ENCODE measurements around the gene CDIP1.
"Not testable (repeated sequence)": the region's sequence is repeated elsewhere in the genome, so short reads cannot be mapped to it uniquely, and the experiment has no call there.

Gene CDIP1

DNA sequence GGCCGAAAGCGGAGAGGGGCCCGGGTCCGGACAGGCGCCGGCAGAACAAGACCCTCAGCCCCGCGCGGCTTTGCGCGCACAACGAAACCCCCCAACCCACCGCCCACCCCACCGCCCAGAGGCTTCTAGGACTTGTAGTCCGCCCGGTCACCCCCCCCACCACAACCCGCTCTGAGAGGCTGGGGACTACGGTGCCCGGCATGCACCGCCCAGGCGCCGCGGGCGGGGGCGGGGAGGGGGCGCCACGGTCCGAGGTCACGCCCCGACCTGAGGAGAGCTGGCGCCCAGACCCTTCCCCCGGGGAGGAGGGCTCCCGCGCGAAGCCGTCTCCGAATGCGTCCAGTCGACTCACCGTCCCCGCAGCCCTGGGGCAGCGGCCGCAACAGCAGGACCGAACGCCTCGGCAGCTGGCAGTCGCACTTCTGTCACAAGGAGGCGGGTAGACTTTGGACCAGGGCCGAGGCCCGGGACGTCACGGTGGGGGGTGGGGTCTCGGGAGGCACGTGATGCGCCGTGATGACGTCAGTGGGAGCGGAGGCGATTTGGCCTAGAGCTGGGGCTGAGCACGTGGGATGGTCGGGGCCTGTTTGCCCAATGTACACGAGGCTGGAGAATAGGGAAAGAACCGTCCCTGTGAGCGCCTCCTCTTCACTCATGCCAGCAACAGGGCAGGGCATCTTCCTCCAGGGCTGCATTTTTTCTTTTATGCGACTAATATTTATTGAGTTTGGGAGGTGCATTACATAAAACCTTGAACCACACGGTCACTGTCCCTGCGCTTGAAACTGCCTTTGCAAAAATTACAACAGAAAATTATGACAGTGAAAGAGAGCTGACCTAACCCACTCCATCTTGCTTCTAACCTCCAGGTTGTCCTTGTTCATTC, at the start of gene CDIP1:
Gene CDIP1 (minus strand): TSS at position 424 of the 886 bp plus-strand sequence. CDS start 24,643 bp downstream, outside the sequence.
- DNase-seq, result peak; percentile 75 to 99 (median 96)

DNA sequence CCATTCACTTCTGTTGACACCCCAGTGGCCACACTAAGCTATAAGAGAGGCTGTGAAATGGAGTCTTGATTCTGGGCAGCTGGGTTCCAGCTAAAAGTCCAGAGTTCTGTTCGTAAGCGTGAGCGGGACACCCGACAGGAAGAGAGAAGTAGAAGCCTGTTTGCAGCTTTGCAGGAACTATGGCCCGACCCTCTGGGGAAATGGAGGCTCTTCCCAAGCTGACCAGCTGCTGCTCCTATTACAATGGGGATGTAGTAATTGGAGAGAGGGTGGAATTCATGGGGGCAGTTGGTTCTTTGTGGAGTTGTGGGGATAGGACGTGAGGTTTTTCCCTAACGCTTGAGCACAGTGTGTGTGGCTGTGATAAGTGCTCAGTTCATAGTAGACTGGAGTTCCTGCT, 47.7 kb upstream of the CDIP1 start:
- DNase-seq, result no peak

DNA sequence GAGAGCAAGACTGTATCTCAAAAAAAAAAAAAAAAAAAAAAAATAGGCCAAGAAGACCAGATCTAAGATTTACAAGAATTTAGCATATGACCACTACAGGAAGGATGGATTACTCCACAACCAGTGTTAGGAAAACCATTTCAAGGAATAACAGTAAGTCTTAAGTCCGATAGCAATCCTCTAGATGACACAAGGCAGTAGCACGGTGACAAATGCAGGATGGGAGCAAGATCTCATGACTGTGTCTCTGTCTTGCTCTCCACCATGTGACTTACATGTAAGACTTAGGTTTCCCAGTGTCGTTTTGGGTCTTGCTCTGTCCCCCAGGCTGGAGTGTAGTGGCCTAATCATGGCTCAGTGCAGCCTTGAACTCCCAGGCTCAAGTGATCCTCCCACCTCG, 45.3 kb upstream of the CDIP1 start:
- no peak for DNase-seq

DNA sequence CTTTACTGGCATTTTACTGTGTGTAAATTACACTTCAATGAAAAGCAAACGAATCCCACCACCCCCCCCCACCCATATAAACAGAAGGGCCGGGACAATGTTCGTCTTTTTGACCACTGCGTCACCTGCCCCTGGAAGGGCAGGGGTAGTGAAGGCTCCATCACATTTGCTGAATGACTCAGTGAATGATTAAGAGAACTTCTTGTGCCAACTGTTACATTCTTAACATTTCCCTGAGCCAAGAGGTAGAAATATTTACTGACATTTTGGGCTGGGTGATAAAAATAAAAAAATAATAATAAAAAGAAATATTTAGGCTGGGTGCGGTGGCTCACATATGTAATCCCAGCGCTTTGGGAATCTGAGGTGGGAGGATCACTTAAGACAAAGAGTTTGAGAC, 41.7 kb upstream of the CDIP1 start:
- DNase-seq, result no peak

DNA sequence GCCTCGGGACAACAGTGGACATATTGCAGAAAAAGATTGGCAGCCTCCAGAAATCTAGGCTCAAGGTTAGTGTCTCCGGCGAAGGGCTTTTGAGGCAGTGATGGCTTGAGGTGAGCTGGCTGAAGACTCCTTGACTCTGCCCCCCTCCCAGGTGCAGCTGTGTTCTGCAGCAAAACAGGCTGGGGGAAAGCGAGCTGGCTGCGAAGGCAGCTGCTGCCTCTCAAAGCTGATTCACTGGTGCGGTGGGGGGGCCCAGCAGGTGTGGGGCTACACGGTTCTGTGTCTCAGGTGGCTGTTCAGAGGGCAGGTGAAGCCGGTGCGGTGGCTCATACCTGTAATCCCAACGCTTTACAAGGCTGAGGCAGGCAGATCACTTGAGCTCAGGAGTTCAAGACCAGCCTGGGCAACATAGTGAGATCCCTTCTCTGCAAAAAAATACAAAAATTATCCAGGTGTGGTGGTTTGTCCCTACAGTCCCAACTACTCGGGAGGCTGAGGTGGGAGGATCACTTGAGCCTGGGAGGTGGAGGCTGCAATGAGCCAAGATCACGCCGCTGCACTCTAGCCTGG, 40.5 kb upstream of the CDIP1 start:
- no peak for DNase-seq

DNA sequence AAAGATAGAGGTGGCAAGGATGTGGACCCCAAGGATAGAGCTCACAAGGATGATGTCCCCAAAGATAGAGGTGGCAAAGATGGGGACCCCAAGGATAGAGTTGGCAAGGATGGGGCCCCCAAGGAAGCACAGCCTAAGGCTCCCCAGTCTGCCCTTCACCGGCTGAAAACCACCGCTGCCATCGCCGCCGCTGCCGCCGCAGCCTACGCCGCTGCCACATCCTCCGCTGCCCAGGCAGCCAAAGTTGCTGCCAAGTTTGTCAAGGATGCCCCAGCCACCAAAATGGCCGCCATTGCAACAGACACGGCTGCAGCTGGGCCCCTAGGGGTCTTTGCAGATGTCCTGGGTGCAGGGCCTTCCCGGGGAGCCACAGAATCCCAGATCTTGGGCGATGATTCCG, 37.4 kb upstream of the CDIP1 start:
- no peak for DNase-seq

DNA sequence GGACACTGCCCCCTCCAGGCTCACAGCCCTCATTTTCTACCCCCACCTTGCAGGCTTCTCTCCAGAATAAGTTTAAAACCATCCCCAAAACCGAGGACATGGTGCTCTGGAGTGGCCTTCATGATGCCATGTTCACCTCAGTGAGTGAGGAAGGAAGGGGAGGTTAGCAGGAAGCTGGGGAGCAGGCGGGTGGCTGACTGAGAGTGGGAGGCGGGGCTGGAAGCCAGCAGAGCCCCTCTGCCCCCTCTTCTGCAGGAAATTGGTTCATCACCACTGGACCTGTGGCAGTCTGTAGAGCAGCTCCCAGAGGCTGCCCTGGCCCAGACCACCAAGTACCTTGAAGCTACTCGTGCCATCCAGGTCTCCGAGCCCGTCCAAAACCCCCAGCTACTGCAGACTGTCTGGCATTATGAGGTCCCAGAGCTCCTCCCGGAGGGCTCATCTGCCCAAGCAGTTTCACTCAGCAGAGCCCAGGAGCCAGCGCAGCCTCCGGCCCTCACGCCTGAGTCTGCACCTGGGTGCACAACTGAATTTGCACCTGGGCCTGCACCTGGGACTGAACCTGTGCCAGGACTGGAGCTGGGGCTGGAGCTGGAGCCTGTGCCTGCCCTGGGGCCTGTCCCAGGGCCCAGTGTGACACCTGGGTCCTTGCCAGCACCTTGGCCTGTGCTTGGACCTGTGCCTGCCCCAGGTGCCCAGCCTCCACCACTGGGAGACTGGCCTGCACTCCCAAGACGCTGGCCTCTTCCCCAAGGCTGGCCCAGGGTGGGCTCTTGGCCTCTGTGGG, 36.5 kb upstream of the CDIP1 start:
- no peak for DNase-seq

DNA sequence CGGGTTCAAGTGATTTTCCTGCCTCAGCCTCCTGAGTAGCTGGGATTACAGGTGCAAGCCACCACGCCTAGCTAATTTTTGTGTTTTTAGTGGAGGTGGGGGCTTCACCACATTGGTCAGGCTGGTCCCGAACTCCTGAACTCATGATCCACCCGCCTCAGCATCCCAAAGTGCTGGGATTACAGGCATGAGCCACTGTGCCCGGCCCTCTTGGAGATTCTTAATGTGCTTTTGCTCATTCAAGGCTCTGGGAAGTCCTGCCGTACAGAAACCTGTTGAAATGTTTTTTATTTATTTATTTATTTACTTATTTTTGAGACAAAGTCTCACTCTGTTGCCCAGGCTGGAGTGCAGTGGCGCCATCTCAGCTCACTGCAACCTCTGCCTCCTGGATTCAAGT, 35.4 kb upstream of the CDIP1 start:
- DNase-seq, result not testable (repeated sequence)

DNA sequence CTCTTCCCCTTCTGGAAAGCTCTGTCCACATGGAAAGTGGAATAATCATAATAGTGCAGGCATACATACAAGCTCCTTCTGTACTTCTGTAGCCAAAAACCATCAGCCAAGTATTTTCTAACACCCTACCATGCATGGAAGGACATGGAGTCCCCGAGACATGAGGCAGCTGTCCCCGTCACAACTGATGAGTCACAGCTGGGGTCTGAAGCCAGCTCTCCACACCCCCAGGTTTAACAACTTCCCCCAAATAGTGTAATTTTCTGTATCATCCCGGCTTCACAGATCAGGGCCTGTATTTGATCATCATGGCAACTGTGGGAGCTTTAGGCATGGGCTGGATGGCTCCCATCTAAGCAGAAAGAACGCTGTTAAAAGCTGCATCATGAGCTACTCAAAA, 34.1 kb upstream of the CDIP1 start:
- peak in 16 of 58 donors; percentile 7 to 61 (median 30) for DNase-seq

DNA sequence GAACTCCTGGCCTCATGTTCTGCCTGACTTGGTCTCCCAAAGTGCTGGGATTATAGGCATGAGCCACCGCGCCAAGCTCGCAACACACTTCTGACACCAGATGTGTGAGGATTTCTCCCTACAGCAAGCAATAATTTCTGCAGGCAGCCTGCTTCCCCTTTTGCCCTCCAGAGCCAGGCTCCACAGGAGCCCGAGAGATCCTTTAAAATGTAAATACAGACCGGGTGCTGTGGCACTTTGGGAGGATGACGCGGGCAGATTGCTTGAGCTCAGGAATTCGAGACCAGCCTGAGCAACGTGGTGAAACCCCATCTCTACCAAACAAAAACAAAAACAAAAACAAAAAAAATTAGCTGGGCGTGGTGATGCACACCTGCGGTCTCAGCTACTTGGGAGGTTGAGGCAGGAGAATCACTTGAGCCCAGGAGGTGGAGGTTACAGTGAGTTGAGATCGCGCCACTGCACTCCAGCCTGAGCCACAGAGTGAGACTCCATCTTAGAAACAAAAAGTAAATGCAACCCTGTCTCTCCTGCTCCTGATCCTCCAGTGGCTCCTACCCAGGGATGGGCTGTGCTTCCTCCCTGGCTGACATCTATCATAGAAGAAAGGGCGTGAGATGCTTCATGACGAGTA, 32.2 kb upstream of the CDIP1 start:
- no peak for DNase-seq

DNA sequence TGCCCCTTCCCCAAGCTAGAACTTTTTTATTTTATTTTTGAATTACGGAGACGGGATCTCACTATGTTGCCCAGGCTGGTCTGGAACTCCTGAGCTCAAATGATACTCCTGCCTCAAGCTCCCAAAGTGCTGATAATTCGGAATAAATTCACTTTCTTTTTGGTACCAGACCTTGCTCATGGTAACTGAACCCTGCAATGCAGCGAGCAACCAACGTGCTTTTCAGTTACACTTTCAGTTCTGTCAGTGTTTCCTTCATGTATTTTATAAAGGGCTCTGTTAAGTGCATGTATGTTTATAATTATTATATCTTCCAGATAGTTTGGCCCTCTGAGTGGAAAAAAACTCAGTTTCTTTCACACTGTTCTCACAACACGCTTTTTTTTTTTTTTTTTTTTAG, 31.5 kb upstream of the CDIP1 start:
- no peak for DNase-seq

DNA sequence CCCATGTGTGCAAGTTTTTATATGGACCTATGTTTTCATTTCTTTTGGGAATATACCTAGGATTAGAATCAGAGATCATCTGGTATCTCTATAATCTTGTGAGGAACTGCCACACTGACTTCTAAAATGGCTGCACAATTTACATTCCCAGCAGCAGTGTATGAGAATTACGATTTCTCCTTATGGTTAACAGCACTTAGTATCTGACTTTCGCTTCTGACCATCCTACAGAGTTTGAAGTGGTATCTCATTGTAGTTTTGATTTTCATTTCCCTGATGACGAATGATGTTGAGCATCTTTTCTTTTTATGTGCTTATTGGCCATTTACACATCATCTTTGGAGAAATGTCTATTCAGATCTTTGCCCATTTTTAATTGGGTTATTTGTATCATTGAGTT, 27.6 kb upstream of the CDIP1 start:
- no peak for DNase-seq

DNA sequence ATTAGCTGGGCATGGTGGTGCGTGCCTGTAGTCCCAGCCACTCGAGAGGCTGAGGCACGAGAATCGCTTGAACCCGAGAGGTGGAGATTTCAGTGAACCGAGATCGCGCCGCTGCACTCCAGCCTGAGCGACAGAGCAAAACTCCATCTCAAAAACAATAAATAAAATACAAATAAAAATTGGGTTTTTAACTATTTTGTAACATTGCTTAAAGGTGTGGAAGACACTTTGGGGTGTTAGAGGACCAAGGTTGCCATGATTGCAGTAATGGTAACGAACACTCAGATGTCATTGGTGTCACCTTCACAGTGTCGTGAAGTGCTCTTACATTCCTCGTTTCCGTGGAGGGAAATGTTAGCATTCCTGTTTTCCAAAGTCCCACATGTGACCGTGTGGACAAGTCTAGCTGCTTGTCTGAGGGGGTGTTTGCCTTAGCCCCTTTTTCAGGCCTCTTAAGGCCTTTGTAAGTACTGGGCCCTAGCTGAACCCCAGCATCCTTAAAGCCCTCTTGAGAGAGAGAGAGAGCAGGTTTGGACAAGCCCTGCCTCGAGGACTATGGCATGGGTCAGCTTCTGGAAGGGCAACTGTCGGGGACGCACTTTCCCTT, 26.2 kb upstream of the CDIP1 start:
- DNase-seq, result no peak

DNA sequence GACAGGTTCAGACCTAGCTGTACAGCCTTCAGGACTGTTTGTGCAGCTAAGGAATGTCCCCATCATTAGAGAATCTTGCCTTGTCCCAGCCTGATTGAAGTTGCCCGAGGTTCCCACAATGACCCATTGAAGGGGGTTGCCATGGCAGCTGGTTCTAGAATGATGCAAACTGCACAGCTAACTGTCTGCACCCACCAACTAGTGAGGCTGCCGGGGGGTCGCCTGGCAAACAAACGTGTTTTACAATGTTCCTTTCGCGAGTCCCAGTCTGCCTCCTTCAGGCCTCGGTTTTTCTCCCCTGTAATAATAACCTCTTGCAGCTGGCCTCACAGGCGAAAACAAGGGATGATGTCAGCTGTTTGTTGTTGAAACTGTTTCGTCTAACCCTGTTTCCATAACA, 23.0 kb upstream of the CDIP1 start:
- DNase-seq, result peak in 45 of 58 donors; percentile 7 to 75 (median 33)

DNA sequence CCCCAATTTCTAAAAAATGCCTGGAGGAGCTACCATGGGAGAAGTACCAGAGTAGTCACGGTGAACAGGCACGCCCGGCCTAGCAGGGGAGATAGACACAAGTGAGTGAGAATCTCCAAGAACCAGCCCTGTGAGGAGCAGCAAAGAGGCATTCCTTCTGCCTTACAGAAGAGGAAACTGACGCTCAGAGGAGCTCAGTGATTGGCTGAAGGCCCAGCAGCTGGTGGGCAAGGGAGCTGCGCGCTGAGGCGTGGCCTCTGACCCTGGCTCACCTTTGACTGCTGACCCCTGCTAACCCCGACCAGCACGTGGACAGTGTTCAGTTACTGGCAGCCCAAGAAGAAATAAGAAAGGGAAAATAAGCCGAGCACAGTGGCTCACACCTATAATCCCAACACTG, 19.4 kb upstream of the CDIP1 start:
- DNase-seq, result no peak

DNA sequence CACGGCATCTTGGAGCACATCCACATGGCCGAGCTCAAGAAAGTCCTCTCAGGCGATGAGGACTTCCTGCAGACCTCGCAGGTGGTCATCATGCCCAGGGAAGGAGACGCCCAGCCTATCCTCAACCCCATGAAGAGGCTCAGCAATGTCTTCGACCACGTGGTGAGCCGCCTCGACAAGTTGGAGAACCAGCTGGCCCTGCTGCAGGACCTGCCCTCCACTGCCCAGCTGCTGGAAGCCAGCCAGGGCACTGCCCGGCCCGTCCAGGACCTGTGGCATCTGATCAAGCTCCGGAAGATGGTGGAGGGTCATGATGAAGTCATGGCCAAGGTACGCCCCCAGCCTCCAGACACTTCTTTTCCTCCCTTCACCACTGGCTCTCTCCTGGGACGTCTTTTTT, 18.0 kb upstream of the CDIP1 start:
- no peak for DNase-seq

DNA sequence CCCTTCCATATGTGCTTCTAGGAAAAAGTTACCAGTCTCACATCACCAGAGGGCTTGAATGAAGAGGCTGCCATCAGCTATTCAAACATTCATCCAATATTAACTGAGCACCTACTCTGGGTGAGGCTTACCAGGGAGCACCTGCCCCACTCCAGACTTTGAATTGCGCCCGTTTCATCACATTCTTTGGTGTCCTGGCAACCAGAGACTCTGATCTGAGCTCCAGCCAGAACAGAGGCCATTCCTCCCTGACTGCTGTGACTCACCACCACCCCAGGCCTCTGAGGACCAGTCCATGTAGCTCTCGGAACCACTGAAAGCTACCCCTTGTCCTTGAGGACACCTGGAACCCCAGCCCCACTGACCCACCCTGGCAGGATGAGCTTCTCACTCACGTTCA, 17.5 kb upstream of the CDIP1 start, which contains the start of gene C16orf96:
Gene C16orf96 (plus strand): TSS at position 229 of the 400 bp plus-strand sequence. CDS start 150 bp downstream, at position 379.
- no peak for DNase-seq

DNA sequence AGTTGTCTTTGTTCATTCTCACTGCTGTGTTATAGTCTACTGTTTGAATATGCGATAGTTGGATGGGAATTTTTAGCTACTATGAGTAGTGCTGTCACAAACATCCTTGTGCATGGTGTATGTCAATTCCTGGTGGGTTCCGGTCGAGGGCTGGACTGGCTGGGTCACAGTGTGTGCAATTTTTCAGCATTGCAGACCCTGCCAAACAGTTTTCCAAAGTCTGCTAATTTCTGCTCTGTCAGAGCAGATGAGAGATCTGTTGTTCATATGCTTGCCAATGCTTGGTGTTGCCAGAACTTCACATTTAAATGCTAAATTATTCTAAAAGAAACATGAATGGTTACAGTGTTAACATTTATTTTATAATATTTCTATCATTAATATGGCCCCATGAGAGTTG, 14.0 kb upstream of the CDIP1 start:
- peak in 3 of 58 donors; percentile 7 to 16 (median 13) for DNase-seq

DNA sequence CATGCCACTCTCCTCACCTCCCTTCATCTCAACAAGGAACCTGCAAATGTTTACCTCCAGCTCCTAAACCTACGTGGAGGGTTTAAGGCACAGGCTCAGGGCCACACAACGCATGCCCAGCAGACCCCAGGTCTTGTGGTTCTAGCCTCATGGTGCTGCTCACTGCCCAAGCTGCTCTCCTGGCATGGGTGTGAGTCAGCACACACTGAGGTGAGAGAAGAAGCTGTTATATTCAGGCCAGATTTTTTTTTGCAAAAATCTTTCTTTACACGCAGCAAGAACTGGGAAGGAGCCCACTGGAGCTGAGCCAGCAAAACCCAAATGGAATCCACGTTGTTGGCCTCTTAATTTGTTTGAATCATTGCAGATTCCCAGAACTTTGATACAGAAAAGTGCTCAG, 12.0 kb upstream of the CDIP1 start:
- DNase-seq, result no peak

DNA sequence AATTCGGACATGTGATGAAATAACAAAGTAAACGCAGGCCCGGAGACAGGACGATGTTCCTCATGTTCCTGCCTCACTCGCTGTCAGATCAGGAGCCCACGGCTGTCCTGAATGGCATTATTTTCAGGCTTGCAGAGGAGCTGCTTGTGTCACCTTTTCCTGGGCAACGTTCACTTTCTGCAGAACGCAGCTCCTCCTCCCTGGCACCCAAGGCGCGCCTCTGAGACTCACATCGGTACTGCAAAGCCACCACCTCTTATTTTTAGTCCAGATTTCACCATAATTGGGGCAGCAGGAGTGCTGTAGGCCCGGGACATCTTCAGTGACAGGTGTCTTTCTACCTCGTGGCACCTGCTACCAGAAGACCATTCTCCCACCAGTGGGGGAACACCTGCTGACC, 9.6 kb upstream of the CDIP1 start:
- no peak for DNase-seq

DNA sequence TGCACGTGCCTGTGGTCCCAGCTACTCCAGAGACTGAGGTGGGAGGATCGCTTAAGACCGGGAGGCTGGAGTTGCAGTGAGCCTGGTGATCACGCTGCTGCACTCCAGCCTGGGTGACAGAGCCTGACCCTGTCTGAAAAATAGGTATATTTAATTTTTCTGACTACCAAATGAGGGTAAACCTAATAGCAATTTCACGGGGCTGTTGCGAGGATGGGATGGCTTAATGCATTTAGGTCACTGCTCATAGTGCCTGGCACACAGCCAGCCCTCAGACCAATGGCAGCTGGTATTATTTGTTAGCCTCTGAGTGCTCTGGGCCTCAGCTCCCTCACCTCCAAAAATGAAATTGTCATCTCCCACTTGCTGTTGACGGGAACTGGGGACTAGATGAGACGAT, 5.9 kb upstream of the CDIP1 start:
- peak in 1 of 58 donors; percentile 25 for DNase-seq

All from anterior cingulate cortex (tissue), 58 donors.